Adrenal gland (tissue), 5 donors: ENCODE data around the gene INO80E.

Source experiments
- POLR2A ChIP-seq, 2 donors: fragments of 450-650 bp; IDR thresholded peaks; one replicate each; pipeline ENCODE4 v1.6.1; 2017; ENCODE audit warnings: antibody characterized with exemption in 2 of 2, mild to moderate bottlenecking in 2 of 2, moderate library complexity in 1 of 2
- TF ChIP-seq, protein P1 (sequence below), 6 experiments: fragments of 450-650 bp in 4 of 6; fragments of 200-600 bp in 2 of 6; sonication (generic) in 1 of 6; IDR thresholded peaks; 1 replicate in 5 of 6; 2 replicates in 1 of 6; pipeline versions ENCODE4 v1.5.1 to v1.8.0; 2016 to 2021; ENCODE audit warnings: antibody characterized with exemption in 6 of 6, mild to moderate bottlenecking in 2 of 6, moderate library complexity in 1 of 6
- donor health status: DM: no; HTN: no; CAD: no.

- TF ChIP-seq, protein P1, sequence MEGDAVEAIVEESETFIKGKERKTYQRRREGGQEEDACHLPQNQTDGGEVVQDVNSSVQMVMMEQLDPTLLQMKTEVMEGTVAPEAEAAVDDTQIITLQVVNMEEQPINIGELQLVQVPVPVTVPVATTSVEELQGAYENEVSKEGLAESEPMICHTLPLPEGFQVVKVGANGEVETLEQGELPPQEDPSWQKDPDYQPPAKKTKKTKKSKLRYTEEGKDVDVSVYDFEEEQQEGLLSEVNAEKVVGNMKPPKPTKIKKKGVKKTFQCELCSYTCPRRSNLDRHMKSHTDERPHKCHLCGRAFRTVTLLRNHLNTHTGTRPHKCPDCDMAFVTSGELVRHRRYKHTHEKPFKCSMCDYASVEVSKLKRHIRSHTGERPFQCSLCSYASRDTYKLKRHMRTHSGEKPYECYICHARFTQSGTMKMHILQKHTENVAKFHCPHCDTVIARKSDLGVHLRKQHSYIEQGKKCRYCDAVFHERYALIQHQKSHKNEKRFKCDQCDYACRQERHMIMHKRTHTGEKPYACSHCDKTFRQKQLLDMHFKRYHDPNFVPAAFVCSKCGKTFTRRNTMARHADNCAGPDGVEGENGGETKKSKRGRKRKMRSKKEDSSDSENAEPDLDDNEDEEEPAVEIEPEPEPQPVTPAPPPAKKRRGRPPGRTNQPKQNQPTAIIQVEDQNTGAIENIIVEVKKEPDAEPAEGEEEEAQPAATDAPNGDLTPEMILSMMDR (IDR thresholded peaks at IDR 0.05): peak; percentile 9 to 83 (median 64)
- TF ChIP-seq POLR2A (IDR thresholded peaks at IDR 0.05): peak; percentile 33 to 61
Measured at GRCh38 chr16:29961479-29962343, 34.3 kb upstream of the INO80E start, which contains the start of gene TMEM219.
